GM12892 (cell line): ENCODE data around the gene LDHD.

Experiments
- POLR2AphosphoS5 ChIP-seq: IDR thresholded peaks from 2 replicates; pipeline ENCODE4 v1.6.1; 2011; ENCODE audit warnings: low read depth, low read length, control low read depth
- TAF1 ChIP-seq: IDR thresholded peaks from 2 replicates; pipeline ENCODE4 v1.6.1; 2011; ENCODE audit warnings: low read depth, mild to moderate bottlenecking, control low read depth, low read length, borderline replicate concordance

DNA sequence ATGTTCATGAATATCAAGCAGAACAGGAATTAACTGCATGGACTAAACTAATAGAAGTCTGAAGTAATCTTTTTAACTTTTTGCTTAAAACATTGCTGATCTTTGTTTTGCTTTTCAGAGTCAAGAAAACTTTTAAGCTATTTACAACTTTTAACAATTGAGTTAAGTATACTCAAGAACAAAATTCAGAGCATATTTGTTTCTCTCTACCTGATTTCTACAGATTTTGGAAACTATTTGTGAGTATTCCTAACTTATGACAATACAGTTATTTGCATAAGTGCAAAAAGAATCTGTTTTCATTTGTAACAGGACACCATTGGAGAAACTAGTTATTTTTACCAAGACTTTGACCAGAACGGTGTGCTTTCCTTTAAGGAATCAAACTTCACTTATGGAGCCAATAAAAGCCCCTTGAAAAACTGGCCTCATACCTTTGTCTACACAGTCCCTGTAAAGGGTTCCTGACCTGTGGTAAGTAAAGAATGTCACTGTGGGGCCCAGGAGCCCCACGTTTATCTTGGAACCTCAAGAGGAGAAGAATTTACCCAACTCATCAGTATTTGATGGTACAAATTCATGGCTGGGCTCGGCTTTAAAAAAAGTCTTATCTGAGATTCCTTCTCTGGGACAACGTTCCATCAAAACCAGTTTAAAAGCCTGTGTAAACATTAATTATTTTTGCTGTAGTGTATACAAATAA, 11.3 kb upstream of the LDHD start:
- no peak for TF ChIP-seq TAF1
- TF ChIP-seq POLR2AphosphoS5, result no peak
